Measurements from ENCODE around the gene OR8K1. TPM values are rescaled to one million over a fixed set of nuclear protein-coding genes. Genes with fewer than 3 reads are reported as not detected.

The OR8K1 gene
- total and polyA plus RNA-seq, 2 experiments from 2014 or later = not detected

DNA sequence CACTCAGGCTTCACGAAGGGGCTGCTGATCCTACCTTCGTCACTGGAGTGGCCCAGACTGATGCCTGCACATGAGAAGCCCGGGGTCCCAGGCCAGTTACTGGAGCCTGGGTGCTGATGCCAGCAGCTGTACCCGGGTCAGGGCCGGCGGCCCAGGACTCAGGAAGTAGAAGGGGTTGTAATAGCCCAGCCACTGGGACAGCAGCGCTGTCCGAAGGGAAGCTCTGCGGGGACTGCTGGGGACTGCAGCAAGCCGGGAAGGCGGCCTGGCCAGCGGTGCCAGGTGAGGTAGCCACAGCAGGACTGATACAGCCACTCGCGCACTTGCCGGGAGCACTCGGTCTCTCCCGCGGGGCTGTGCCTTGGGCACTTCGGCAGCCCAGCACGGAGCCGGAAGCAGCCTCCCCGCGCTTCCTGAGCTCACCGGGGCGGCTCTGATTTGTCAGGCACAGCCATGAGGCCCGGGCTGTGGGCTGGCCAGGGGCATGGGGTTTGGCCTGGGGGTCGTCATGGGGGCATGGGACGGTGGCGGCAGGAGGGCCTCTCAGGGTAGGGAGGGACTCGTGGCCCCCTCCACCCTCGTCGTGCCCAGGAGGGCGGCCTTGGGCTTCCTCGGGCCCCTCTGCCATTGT lies 13.9 kb upstream of the OR8K1 start:
- no peaks in the 10 kb centered on the region for H4K20me1 ChIP-seq (ENCODE audit: insufficient read depth, poor library complexity, severe bottlenecking)
- H3K9me3 ChIP-seq (ENCODE audit: low read depth) = no peaks in the 10 kb centered on the region
- H3K36me3 ChIP-seq (replicated peaks; ENCODE audit: insufficient read depth, low read depth) = no peaks in the 10 kb centered on the region
- no peaks in the 10 kb centered on the region for H3K27me3 ChIP-seq
- H2AFZ ChIP-seq = no peak overlapping the region
- no peak overlapping the region for H3K27ac ChIP-seq
- no peaks in the 10 kb centered on the region for H3K4me1 ChIP-seq (ENCODE audit: insufficient read depth)
- 96% methylated on average over 20 of the region's 34 CpGs for WGBS (ENCODE audit: low lambda C conversion rate, missing lambda C conversion rate)
- H3K4me2 ChIP-seq = no peak overlapping the region
- TF ChIP-seq EZH2phosphoT487 (IDR thresholded peaks at IDR 0.05; ENCODE audit: low read depth, severe bottlenecking, unreplicated experiment) = no peak
- TF ChIP-seq, protein P1, sequence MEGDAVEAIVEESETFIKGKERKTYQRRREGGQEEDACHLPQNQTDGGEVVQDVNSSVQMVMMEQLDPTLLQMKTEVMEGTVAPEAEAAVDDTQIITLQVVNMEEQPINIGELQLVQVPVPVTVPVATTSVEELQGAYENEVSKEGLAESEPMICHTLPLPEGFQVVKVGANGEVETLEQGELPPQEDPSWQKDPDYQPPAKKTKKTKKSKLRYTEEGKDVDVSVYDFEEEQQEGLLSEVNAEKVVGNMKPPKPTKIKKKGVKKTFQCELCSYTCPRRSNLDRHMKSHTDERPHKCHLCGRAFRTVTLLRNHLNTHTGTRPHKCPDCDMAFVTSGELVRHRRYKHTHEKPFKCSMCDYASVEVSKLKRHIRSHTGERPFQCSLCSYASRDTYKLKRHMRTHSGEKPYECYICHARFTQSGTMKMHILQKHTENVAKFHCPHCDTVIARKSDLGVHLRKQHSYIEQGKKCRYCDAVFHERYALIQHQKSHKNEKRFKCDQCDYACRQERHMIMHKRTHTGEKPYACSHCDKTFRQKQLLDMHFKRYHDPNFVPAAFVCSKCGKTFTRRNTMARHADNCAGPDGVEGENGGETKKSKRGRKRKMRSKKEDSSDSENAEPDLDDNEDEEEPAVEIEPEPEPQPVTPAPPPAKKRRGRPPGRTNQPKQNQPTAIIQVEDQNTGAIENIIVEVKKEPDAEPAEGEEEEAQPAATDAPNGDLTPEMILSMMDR (IDR thresholded peaks at IDR 0.05; ENCODE audit: poor library complexity) = no peak
- TF ChIP-seq EZH2 (IDR thresholded peaks at IDR 0.05; ENCODE audit: borderline replicate concordance) = no peak
- H3K9me2 ChIP-seq (replicated peaks; ENCODE audit: insufficient read depth) = no peaks in the 10 kb centered on the region
- DNase-seq (ENCODE audit: low spot score) = no peak
- H3K79me2 ChIP-seq = no peaks in the 10 kb centered on the region
- H3K4me3 ChIP-seq = no peak overlapping the region

GRCh38 chr11:56333156-56333555 lies 12.7 kb upstream of the OR8K1 start:
- Histone ChIP-seq H3K36me3 (replicated peaks; ENCODE audit: insufficient read depth, low read depth) (no peaks in the 10 kb centered on the region), H3K79me2 (no peaks in the 10 kb centered on the region), H3K27ac (no peak overlapping the region), H3K4me2 (no peak overlapping the region), H2AFZ (peak overlapping the region; percentile 24), H4K20me1 (ENCODE audit: insufficient read depth, poor library complexity, severe bottlenecking) (no peaks in the 10 kb centered on the region), H3K9me2 (replicated peaks; ENCODE audit: insufficient read depth) (no peaks in the 10 kb centered on the region), H3K27me3 (no peaks in the 10 kb centered on the region), H3K4me3 (no peak overlapping the region), H3K4me1 (ENCODE audit: insufficient read depth) (no peaks in the 10 kb centered on the region), H3K9me3 (ENCODE audit: low read depth) (no peaks in the 10 kb centered on the region)
- no peak for TF ChIP-seq EZH2phosphoT487 (IDR thresholded peaks at IDR 0.05; ENCODE audit: low read depth, severe bottlenecking, unreplicated experiment)
- TF ChIP-seq, protein P1 (IDR thresholded peaks at IDR 0.05; ENCODE audit: poor library complexity) = no peak
- no peak for TF ChIP-seq EZH2 (IDR thresholded peaks at IDR 0.05; ENCODE audit: borderline replicate concordance)
- no peak for DNase-seq (ENCODE audit: low spot score)
- 54% methylated on average over 3 of the region's 3 CpGs for WGBS (ENCODE audit: low lambda C conversion rate, missing lambda C conversion rate)

- Histone ChIP-seq H3K27me3 (no peaks in the 10 kb centered on the region), H4K20me1 (ENCODE audit: insufficient read depth, poor library complexity, severe bottlenecking) (no peaks in the 10 kb centered on the region), H2AFZ (no peak overlapping the region), H3K4me1 (ENCODE audit: insufficient read depth) (no peaks in the 10 kb centered on the region), H3K27ac (no peak overlapping the region), H3K4me3 (no peak overlapping the region), H3K9me2 (replicated peaks; ENCODE audit: insufficient read depth) (no peaks in the 10 kb centered on the region), H3K79me2 (no peaks in the 10 kb centered on the region), H3K9me3 (ENCODE audit: low read depth) (no peaks in the 10 kb centered on the region), H3K4me2 (no peak overlapping the region), H3K36me3 (replicated peaks; ENCODE audit: insufficient read depth, low read depth) (no peaks in the 10 kb centered on the region)
- no peak for DNase-seq (ENCODE audit: low spot score)
- TF ChIP-seq EZH2 (IDR thresholded peaks at IDR 0.05; ENCODE audit: borderline replicate concordance) = no peak
- TF ChIP-seq, protein P1 (IDR thresholded peaks at IDR 0.05; ENCODE audit: poor library complexity) = no peak
Observed at GRCh38 chr11:56340289-56340688, 5.5 kb upstream of the OR8K1 start.

- Histone ChIP-seq H4K20me1 (ENCODE audit: insufficient read depth, poor library complexity, severe bottlenecking) (no peaks in the 10 kb centered on the region), H3K4me2 (no peak within 1 kb of the TSS), H2AFZ (no peak within 1 kb of the TSS), H3K27ac (no peak within 1 kb of the TSS), H3K9me3 (ENCODE audit: low read depth) (no peaks in the 10 kb centered on the region), H3K27me3 (no peaks in the 10 kb centered on the region), H3K79me2 (no peaks in the 10 kb centered on the region), H3K4me3 (no peak within 1 kb of the TSS), H3K4me1 (ENCODE audit: insufficient read depth) (no peaks in the 10 kb centered on the region), H3K36me3 (replicated peaks; ENCODE audit: insufficient read depth, low read depth) (no peaks in the 10 kb centered on the region), H3K9me2 (replicated peaks; ENCODE audit: insufficient read depth) (no peaks in the 10 kb centered on the region)
- TF ChIP-seq EZH2phosphoT487 (IDR thresholded peaks at IDR 0.05; ENCODE audit: low read depth, severe bottlenecking, unreplicated experiment) = no peak
- no peak for TF ChIP-seq EZH2 (IDR thresholded peaks at IDR 0.05; ENCODE audit: borderline replicate concordance)
- TF ChIP-seq, protein P1 (IDR thresholded peaks at IDR 0.05; ENCODE audit: poor library complexity) = no peak
- no peak for DNase-seq (ENCODE audit: low spot score)
- WGBS (ENCODE audit: low lambda C conversion rate, missing lambda C conversion rate) = 90% methylated on average over 2 of the region's 2 CpGs
Observed at GRCh38 chr11:56353991-56354390, 8.2 kb downstream of the OR8K1 start, which contains the start of gene OR8J1. Gene OR8J1 (plus strand): TSS chr11:56354291. CDS start chr11:56360247, 5,956 bp downstream.

All from hepatocyte (in vitro differentiated cells).